Peyer's patch (tissue), 4 donors: ENCODE measurements around the gene TCAF1.

Source experiments
- CTCF ChIP-seq, 6 experiments: fragments of 450-650 bp in 4 of 6; fragments of 200-600 bp in 2 of 6; sonication (generic) in 1 of 6; IDR thresholded peaks; one replicate each; pipeline ENCODE4 v1.5.1; 2017 to 2019; ENCODE audit warnings: antibody characterized with exemption in 6 of 6, mild to moderate bottlenecking in 3 of 6, moderate library complexity in 1 of 6
- POLR2A ChIP-seq, 2 donors: fragments of 450-650 bp; IDR thresholded peaks; one replicate each; pipeline ENCODE4 v1.5.1; 2017; ENCODE audit warnings: antibody characterized with exemption in 2 of 2, mild to moderate bottlenecking in 2 of 2, moderate library complexity in 2 of 2

GRCh38 chr7:143906151-143906550 is 4.2 kb upstream of the TCAF1 start:
- TF ChIP-seq CTCF (IDR thresholded peaks at IDR 0.05) (no peak), POLR2A (IDR thresholded peaks at IDR 0.05) (no peak)
